ENCODE results near the gene GPHN. TPM values are rescaled to one million over a fixed set of nuclear protein-coding genes. Genes with fewer than 3 reads are reported as not detected.
A peak's percentile ranks its signal among the peaks of the same experiment; 100 is the strongest.

The GPHN gene
- total RNA-seq, 1 experiment from 2014 or later = 23.4 TPM

- Histone ChIP-seq H3K9ac (ENCODE audit: low read length) (peak overlapping the region; percentile 82), H3K27ac (ENCODE audit: low read length) (no peak overlapping the region), H4K20me1 (ENCODE audit: low read length) (peaks cover 47% of the 10 kb centered on the region), H3K9me2 (replicated peaks; ENCODE audit: low read length) (no peaks in the 10 kb centered on the region), H3K36me3 (ENCODE audit: low read depth, low read length) (no peaks in the 10 kb centered on the region), H3F3A (ENCODE audit: low read length, unreplicated experiment) (no peaks in the 10 kb centered on the region), H3K4me2 (ENCODE audit: low read length) (peak overlapping the region; percentile 91), H3K79me2 (ENCODE audit: low read length) (peaks cover 66% of the 10 kb centered on the region), H3K9me3 (ENCODE audit: low read length) (no peaks in the 10 kb centered on the region), H3K4me3 (ENCODE audit: low read length) (peak overlapping the region; percentile 95), H3K4me1 (ENCODE audit: insufficient read depth, low read length) (peaks cover 26% of the 10 kb centered on the region), H2AFZ (ENCODE audit: low read length) (peak overlapping the region; percentile 80), H3K27me3 (ENCODE audit: low read length) (no peaks in the 10 kb centered on the region)
- peak; percentile 31 for DNase-seq
- ChIA-PET POLR2A (ENCODE audit: unreplicated experiment) (interaction anchor here (0.6 to 0.9 kb wide), 3 partner anchors 326 to 1407 kb away, joined by 4 read pairs; partner anchors contain the start of gene MAX), CTCF (interaction anchor here (0.7 to 1.3 kb wide), 2 partner anchors 149 to 366 kb away, joined by 9 to 15 read pairs; no protein-coding TSS in a partner anchor)
- ATAC-seq = peak; percentile 1
- TF ChIP-seq EZH2 (IDR thresholded peaks at IDR 0.05; ENCODE audit: low read length, unreplicated experiment) = no peak
- no peak for TF ChIP-seq EZH2phosphoT487 (IDR thresholded peaks at IDR 0.05; ENCODE audit: borderline replicate concordance, low read length)
- TF ChIP-seq, protein P1, sequence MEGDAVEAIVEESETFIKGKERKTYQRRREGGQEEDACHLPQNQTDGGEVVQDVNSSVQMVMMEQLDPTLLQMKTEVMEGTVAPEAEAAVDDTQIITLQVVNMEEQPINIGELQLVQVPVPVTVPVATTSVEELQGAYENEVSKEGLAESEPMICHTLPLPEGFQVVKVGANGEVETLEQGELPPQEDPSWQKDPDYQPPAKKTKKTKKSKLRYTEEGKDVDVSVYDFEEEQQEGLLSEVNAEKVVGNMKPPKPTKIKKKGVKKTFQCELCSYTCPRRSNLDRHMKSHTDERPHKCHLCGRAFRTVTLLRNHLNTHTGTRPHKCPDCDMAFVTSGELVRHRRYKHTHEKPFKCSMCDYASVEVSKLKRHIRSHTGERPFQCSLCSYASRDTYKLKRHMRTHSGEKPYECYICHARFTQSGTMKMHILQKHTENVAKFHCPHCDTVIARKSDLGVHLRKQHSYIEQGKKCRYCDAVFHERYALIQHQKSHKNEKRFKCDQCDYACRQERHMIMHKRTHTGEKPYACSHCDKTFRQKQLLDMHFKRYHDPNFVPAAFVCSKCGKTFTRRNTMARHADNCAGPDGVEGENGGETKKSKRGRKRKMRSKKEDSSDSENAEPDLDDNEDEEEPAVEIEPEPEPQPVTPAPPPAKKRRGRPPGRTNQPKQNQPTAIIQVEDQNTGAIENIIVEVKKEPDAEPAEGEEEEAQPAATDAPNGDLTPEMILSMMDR (conservative IDR thresholded peaks at IDR 0.05; ENCODE audit: low read depth, low read length) = no peak
- intact Hi-C loops (cut with micrococcal nuclease) = loop anchor here (1.0 to 5.0 kb wide), 4 partner anchors 93 to 851 kb away; partner anchors contain the start of genes EIF2S1 and PALS1
- BruUV-seq (replicated peaks) = no TSS peak
Measured at GRCh38 chr14:66508846-66509621, 1.1 kb downstream of the GPHN start.

DNA sequence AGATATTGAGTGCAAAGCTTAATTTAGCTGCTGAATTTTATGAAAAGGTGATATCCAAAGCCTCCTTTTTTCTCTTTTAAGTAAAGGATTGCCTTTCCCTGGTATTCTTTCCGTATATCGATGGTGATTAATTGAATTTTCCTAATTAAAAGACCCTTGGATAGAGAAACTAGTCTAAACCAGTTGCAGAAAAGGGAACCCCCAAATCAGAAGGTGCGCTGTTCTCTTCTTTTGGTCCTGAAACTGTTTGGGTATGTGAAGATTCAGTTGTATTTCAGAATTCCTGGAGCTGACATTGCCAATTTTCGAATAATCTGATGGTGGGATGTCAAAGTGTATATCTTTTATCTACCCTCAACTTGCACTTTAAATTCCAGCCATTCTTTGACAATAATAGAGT lies 1.9 kb downstream of the GPHN start:
- intact Hi-C loops (cut with micrococcal nuclease) = loop anchor here (2.0 to 5.0 kb wide), 3 partner anchors 37 to 731 kb away; partner anchors contain the start of gene PALS1
- H3K4me3 ChIP-seq (ENCODE audit: low read length) = peak overlapping the region; percentile 95
- ChIA-PET POLR2A (ENCODE audit: unreplicated experiment) (interaction anchor here (0.6 kb wide), 1 partner anchor 106 kb away, joined by 3 read pairs; no protein-coding TSS in a partner anchor), CTCF (interaction anchor here (1.0 kb wide), 1 partner anchor 15 kb away, joined by 3 read pairs; no protein-coding TSS in a partner anchor)
- H3K79me2 ChIP-seq (ENCODE audit: low read length) = peaks cover 74% of the 10 kb centered on the region
- no peaks in the 10 kb centered on the region for H3K36me3 ChIP-seq (ENCODE audit: low read depth, low read length)
- peaks cover 26% of the 10 kb centered on the region for H3K4me1 ChIP-seq (ENCODE audit: insufficient read depth, low read length)
- no peaks in the 10 kb centered on the region for H3K9me3 ChIP-seq (ENCODE audit: low read length)
- TF ChIP-seq EZH2phosphoT487 (IDR thresholded peaks at IDR 0.05; ENCODE audit: borderline replicate concordance, low read length) (no peak), EZH2 (IDR thresholded peaks at IDR 0.05; ENCODE audit: low read length, unreplicated experiment) (no peak)
- TF ChIP-seq, protein P1 (conservative IDR thresholded peaks at IDR 0.05; ENCODE audit: low read depth, low read length) = no peak
- BruUV-seq (replicated peaks) = TSS peak; percentile 32
- no peak for DNase-seq
- no peaks in the 10 kb centered on the region for H3F3A ChIP-seq (ENCODE audit: low read length, unreplicated experiment)
- no peak overlapping the region for H3K27ac ChIP-seq (ENCODE audit: low read length)
- ATAC-seq = no peak
- peak overlapping the region; percentile 82; the same call in 1 of the 2 replicates for H3K9ac ChIP-seq (ENCODE audit: low read length)
- H3K27me3 ChIP-seq (ENCODE audit: low read length) = no peaks in the 10 kb centered on the region
- no peak overlapping the region for H2AFZ ChIP-seq (ENCODE audit: low read length)
- H4K20me1 ChIP-seq (ENCODE audit: low read length) = peaks cover 56% of the 10 kb centered on the region
- peak overlapping the region; percentile 91 for H3K4me2 ChIP-seq (ENCODE audit: low read length)
- H3K9me2 ChIP-seq (replicated peaks; ENCODE audit: low read length) = no peaks in the 10 kb centered on the region

Data from PC-3 (cell line).